Activated naive CD8-positive, alpha-beta T cell (primary cell): ENCODE data around the gene ADO.

Experiments used
- H3K27ac Mint-ChIP-seq: one replicate; pipeline ENCODE4 v1.8.0; 2021; ENCODE audit warnings: mixed read lengths
- H3K27me3 Mint-ChIP-seq: one replicate; pipeline ENCODE4 v1.8.0; 2021; ENCODE audit warnings: mixed read lengths
- H3K36me3 Mint-ChIP-seq: one replicate; pipeline ENCODE4 v1.8.0; 2021; ENCODE audit warnings: mixed read lengths
- H3K4me1 Mint-ChIP-seq: one replicate; pipeline ENCODE4 v1.8.0; 2021; ENCODE audit warnings: low read depth, mixed read lengths
- H3K4me3 Mint-ChIP-seq: one replicate; pipeline ENCODE4 v1.8.0; 2021; ENCODE audit warnings: mild to moderate bottlenecking, mixed read lengths
- H3K9me3 Mint-ChIP-seq: one replicate; pipeline ENCODE4 v1.8.0; 2021; ENCODE audit warnings: low read depth, mixed read lengths

ADO gene

DNA sequence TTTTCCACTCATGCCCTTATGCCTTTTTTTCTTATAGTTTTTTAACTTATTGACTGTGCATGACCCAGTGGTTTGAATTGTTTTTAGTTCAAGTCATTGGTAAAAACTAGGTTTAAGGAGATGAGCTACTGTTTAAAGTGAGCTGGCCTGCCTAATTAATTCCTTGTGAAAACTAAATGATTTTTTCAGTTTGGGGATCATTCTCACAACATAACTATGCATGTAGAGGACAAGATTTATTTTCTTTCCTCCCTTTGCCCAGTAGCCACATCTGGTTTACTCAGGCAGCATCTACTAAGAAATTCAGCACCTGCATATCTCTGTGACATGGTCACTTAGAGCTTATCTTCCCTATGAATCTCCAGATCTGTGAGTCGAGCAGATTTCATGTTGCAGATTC is 1.7 kb downstream of the ADO start:
- no peaks in the 10 kb centered on the region for H3K9me3 Mint-ChIP-seq
- no peaks in the 10 kb centered on the region for H3K27me3 Mint-ChIP-seq
- H3K4me3 Mint-ChIP-seq, result peak overlapping the region; percentile 87
- H3K27ac Mint-ChIP-seq, result peak overlapping the region; percentile 85
- H3K4me1 Mint-ChIP-seq, result peaks cover 57% of the 10 kb centered on the region
- peaks cover 27% of the 10 kb centered on the region for H3K36me3 Mint-ChIP-seq

- H3K4me3 Mint-ChIP-seq, result peak overlapping the region; percentile 99
- peak overlapping the region; percentile 99 for H3K27ac Mint-ChIP-seq
These were observed 5.8 kb downstream of the ADO start for GRCh38 chr10:62810156-62810902.

GRCh38 chr10:62811159-62811875 is 6.8 kb downstream of the ADO start:
- H3K27me3 Mint-ChIP-seq, result no peaks in the 10 kb centered on the region
- peaks cover 52% of the 10 kb centered on the region for H3K36me3 Mint-ChIP-seq
- H3K4me3 Mint-ChIP-seq, result peak overlapping the region; percentile 99
- H3K4me1 Mint-ChIP-seq, result peaks cover 78% of the 10 kb centered on the region
- H3K9me3 Mint-ChIP-seq, result no peaks in the 10 kb centered on the region
- H3K27ac Mint-ChIP-seq, result peak overlapping the region; percentile 99

More at GRCh38 chr10:62810156-62810902, 5.8 kb downstream of the ADO start:
- Mint-ChIP-seq H3K36me3 (peaks cover 50% of the 10 kb centered on the region), H3K27me3 (no peaks in the 10 kb centered on the region), H3K4me1 (peaks cover 78% of the 10 kb centered on the region), H3K9me3 (no peaks in the 10 kb centered on the region)

- H3K9me3 Mint-ChIP-seq, result no peaks in the 10 kb centered on the region
- H3K4me3 Mint-ChIP-seq, result peak overlapping the region; percentile 99
- H3K4me1 Mint-ChIP-seq, result peaks cover 69% of the 10 kb centered on the region
- peaks cover 43% of the 10 kb centered on the region for H3K36me3 Mint-ChIP-seq
- H3K27me3 Mint-ChIP-seq, result no peaks in the 10 kb centered on the region
- peak overlapping the region; percentile 99 for H3K27ac Mint-ChIP-seq
These were observed 8.3 kb downstream of the ADO start for GRCh38 chr10:62812672-62813439.

GRCh38 chr10:62813453-62813852 is 8.9 kb downstream of the ADO start:
- peak overlapping the region; percentile 99 for H3K27ac Mint-ChIP-seq
- H3K9me3 Mint-ChIP-seq, result no peaks in the 10 kb centered on the region
- H3K27me3 Mint-ChIP-seq, result no peaks in the 10 kb centered on the region
- H3K36me3 Mint-ChIP-seq, result peaks cover 40% of the 10 kb centered on the region
- H3K4me1 Mint-ChIP-seq, result peaks cover 66% of the 10 kb centered on the region
- H3K4me3 Mint-ChIP-seq, result peak overlapping the region; percentile 99

GRCh38 chr10:62813981-62814380 is 9.5 kb downstream of the ADO start:
- Mint-ChIP-seq H3K4me3 (peak overlapping the region; percentile 99), H3K4me1 (peaks cover 62% of the 10 kb centered on the region), H3K9me3 (no peaks in the 10 kb centered on the region), H3K27me3 (no peaks in the 10 kb centered on the region), H3K27ac (peak overlapping the region; percentile 99), H3K36me3 (peaks cover 37% of the 10 kb centered on the region)

DNA sequence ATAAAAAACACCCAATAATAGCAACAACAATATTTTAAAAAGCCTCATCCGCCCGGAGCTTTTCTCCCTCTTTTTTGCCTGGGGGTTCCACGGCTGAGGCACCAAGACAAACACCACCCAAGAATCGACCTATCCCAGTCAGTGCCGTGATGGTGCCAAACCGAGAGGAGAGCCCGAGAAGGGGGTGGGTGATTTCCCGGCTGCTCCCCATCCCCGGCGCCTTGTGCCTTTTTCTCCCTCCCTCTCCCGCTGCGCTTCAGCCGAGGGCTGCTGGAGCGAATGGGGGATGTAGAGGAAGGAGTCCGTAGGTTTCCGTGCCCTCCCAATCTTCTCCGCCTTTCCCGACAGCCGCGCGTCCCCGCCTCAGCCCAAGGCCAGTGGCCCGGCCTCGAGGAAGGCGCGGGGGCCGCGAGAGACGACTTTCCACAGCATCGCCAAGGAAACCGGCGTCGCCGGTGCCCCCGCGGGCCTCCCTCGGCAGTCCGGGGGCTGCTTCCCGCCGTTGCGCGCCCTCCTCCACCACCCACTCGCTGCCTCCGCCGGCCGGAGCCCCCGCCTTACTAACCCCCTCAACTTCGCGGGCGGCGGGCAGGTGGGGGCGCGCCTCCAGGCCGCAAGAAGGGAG is 10.3 kb downstream of the ADO start:
- H3K27me3 Mint-ChIP-seq, result peaks cover 4% of the 10 kb centered on the region
- peak overlapping the region; percentile 99 for H3K27ac Mint-ChIP-seq
- peaks cover 64% of the 10 kb centered on the region for H3K4me1 Mint-ChIP-seq
- H3K36me3 Mint-ChIP-seq, result peaks cover 37% of the 10 kb centered on the region
- H3K4me3 Mint-ChIP-seq, result peak overlapping the region; percentile 99
- H3K9me3 Mint-ChIP-seq, result no peaks in the 10 kb centered on the region

DNA sequence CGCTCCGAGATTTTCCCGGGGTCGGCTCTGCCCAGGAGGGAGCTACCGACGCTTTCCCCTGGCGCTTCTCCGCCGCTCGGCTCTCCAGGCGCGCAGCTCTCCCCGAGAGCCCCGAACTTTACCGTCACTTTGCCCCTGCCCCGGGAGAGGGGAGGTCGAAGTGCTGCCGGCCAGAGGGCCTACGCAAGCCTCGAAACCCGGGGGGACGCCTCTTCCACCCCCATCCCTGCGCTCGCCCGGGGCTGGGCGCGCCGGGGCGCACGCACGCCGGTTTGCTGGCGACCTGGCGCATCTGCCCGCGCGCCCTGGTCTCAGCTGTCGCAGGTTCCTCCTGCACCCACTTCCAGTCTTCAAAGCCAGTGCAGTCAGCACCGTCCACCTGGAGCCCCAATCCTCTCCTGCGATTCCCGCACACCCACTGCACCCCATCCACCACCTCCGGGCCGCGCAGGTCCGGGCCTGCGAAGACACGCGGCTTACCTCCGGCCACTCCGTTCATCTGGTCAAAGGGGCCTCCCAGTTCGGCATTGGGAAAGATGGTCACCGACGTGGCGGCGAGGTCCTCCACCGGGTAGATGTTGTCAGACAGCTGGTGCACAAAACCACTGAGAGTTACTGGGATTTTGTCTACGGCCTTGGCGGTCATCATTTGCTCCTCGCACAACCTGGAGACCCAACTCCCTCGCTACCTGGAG is 11.0 kb downstream of the ADO start:
- peaks cover 32% of the 10 kb centered on the region for H3K36me3 Mint-ChIP-seq
- peak overlapping the region; percentile 99 for H3K4me3 Mint-ChIP-seq
- peak overlapping the region; percentile 99 for H3K27ac Mint-ChIP-seq
- H3K9me3 Mint-ChIP-seq, result no peaks in the 10 kb centered on the region
- peaks cover 58% of the 10 kb centered on the region for H3K4me1 Mint-ChIP-seq
- peaks cover 11% of the 10 kb centered on the region for H3K27me3 Mint-ChIP-seq

DNA sequence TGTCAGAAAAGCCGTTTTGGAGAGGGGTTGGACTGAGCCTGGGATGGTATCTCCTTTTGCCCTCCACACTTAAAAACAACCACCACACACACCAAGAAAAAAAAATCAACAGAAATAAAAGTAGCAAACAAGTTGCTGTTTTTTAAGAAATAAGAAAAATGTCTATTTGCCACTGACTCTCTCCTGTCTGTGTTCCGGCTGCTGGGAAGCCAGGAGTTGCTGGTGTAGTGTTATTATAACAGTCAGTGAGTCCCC is 11.5 kb downstream of the ADO start:
- peaks cover 28% of the 10 kb centered on the region for H3K36me3 Mint-ChIP-seq
- H3K27ac Mint-ChIP-seq, result peak overlapping the region; percentile 99
- H3K9me3 Mint-ChIP-seq, result no peaks in the 10 kb centered on the region
- peaks cover 16% of the 10 kb centered on the region for H3K27me3 Mint-ChIP-seq
- peaks cover 53% of the 10 kb centered on the region for H3K4me1 Mint-ChIP-seq
- H3K4me3 Mint-ChIP-seq, result peak overlapping the region; percentile 99

DNA sequence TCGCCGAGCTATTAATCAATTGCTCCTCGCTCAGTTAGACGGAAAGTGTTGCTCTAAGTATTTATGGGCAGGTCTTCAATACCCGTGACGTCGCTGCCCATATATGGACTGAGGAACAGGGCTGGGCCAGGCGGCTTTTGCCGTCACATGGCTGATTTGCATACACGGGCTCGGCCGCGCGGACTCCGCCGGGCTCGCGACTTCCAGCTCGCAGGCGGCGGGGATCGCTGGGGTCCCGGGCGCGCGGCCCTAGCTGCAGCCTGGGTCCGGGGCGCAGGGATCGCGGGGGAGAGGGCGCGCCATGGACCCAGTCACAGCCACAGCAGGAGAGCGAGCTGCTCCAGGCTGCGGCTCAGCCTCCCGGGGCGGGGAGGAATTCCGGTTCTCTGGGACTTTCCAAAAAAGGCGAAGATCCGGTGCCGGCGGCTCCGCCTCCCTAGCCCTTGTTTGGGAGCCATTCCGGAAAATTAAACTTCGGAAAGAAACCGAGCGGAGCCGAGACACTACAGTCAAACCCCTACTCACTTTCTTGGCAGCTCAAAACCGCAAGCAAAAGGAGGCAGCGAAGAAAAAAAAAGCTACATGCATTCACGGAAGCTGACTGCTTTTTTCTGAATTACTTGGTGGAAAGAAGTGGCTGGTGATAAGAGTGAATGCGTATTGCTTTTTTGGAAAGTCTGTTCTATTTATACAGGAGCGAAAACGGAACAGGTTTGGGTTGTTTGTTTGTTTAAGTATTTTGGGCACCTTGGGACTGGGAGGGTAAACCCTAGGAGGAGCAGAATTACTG is 12.0 kb downstream of the ADO start, which contains the start of gene EGR2:
TSS of gene EGR2 (minus strand) at position 36 of the 790 bp plus-strand sequence. CDS start 337 bp downstream, outside the sequence.
- peaks cover 48% of the 10 kb centered on the region for H3K4me1 Mint-ChIP-seq
- no peaks in the 10 kb centered on the region for H3K9me3 Mint-ChIP-seq
- peaks cover 27% of the 10 kb centered on the region for H3K36me3 Mint-ChIP-seq
- H3K27ac Mint-ChIP-seq, result peak within 1 kb of the TSS; percentile 99
- H3K4me3 Mint-ChIP-seq, result peak within 1 kb of the TSS; percentile 99
- peaks cover 19% of the 10 kb centered on the region for H3K27me3 Mint-ChIP-seq

DNA sequence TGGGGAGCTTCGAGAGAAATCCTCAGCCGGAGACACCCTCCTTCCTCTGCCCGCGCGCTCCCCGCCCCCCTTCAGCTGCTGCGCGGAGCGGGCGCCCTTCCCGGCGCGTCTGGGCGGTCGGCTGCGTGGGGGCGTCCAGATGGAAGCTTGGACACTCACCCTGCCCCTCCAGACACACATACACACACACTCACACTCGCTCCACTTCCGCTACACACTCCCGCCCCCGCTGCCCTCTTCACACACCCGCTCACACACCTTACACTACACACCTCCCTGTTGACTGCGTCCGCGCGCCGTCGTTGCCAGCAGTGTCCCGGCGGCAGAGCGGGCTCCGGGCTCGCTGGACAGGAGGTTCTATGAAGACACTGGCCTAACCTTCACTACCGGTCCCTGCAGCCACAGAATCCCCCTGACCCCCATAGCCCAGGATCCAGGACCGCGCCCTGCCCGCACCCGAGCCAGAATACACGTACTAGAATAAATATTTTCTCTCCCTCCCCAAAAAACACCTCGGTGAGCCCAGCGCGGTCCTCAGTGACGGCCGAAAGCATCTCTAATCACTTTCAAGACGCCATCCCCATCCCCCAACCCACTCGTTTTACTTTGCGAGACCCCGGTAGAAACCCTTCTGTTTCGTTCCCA is 12.7 kb downstream of the ADO start:
- Mint-ChIP-seq H3K9me3 (no peaks in the 10 kb centered on the region), H3K4me1 (peaks cover 41% of the 10 kb centered on the region), H3K27me3 (peaks cover 19% of the 10 kb centered on the region), H3K36me3 (peaks cover 24% of the 10 kb centered on the region), H3K27ac (peak overlapping the region; percentile 99), H3K4me3 (peak overlapping the region; percentile 99)

GRCh38 chr10:62817766-62818425 is 13.4 kb downstream of the ADO start:
- peaks cover 34% of the 10 kb centered on the region for H3K4me1 Mint-ChIP-seq
- peaks cover 17% of the 10 kb centered on the region for H3K36me3 Mint-ChIP-seq
- H3K9me3 Mint-ChIP-seq, result no peaks in the 10 kb centered on the region
- peak overlapping the region; percentile 99 for H3K27ac Mint-ChIP-seq
- peaks cover 22% of the 10 kb centered on the region for H3K27me3 Mint-ChIP-seq
- peak overlapping the region; percentile 99 for H3K4me3 Mint-ChIP-seq
